ENCODE measurements around the gene TMEM127.

- TF ChIP-seq CTCF (IDR thresholded peaks at IDR 0.05), result no peak
- TF ChIP-seq POLR2A (IDR thresholded peaks at IDR 0.05), result no peak
These were observed 52.4 kb downstream of the TMEM127 start for GRCh38 chr2:96213379-96213778.

All from heart left ventricle (tissue), 13 donors.